ENCODE data around the gene NABP2. TPM values are rescaled to one million over a fixed set of nuclear protein-coding genes. Genes with fewer than 3 reads are reported as not detected.

The NABP2 gene
- total RNA-seq, 1 donor from 2014 or later = 40.5 TPM

- TF ChIP-seq, protein P1, sequence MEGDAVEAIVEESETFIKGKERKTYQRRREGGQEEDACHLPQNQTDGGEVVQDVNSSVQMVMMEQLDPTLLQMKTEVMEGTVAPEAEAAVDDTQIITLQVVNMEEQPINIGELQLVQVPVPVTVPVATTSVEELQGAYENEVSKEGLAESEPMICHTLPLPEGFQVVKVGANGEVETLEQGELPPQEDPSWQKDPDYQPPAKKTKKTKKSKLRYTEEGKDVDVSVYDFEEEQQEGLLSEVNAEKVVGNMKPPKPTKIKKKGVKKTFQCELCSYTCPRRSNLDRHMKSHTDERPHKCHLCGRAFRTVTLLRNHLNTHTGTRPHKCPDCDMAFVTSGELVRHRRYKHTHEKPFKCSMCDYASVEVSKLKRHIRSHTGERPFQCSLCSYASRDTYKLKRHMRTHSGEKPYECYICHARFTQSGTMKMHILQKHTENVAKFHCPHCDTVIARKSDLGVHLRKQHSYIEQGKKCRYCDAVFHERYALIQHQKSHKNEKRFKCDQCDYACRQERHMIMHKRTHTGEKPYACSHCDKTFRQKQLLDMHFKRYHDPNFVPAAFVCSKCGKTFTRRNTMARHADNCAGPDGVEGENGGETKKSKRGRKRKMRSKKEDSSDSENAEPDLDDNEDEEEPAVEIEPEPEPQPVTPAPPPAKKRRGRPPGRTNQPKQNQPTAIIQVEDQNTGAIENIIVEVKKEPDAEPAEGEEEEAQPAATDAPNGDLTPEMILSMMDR (IDR thresholded peaks at IDR 0.05; ENCODE audit: insufficient read depth, low read length, severe bottlenecking) = no peak
- DNase-seq (ENCODE audit: low read depth) (peak; percentile 34), FAIRE-seq (no peak)
- Histone ChIP-seq H3K4me3 (ENCODE audit: low read depth, low read length) (peak overlapping the region; percentile 92), H3K27me3 (ENCODE audit: control insufficient read depth, insufficient read depth, low read length) (no peaks in the 10 kb centered on the region), H3K36me3 (ENCODE audit: control insufficient read depth, insufficient read depth, low read length) (peaks cover 4% of the 10 kb centered on the region)
Observed at GRCh38 chr12:56220611-56221231, 3.4 kb upstream of the NABP2 start.

DNA sequence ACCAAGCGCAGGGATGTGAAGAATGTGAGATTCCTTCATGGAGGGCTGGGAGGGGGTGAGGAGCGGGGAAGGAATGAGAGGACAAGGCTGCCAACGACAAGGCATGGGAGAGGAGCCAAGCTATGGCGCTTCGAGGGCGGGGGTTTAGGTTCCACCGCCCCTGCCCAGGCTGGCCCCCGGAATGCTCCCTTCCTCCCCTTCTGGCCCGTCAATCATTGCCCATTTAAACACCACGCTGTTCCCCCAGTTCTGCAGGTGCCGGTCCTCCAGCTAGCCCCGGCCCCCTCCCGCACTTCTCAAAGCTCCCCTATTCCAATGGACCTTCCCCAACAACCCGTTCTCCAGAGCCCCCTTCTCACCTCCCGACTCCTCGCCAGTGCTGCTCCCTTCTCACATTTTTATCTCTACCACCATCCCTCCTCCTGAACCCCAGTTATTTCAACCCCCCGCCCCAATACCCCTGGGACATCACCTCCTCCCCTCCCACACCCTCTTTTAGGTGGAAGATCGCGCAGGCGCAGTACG, 2.8 kb upstream of the NABP2 start:
- no peaks in the 10 kb centered on the region for H3K27me3 ChIP-seq (ENCODE audit: control insufficient read depth, insufficient read depth, low read length)
- H3K4me3 ChIP-seq (ENCODE audit: low read depth, low read length) = peak overlapping the region; percentile 92
- DNase-seq (ENCODE audit: low read depth) (peak; percentile 23), FAIRE-seq (no peak)
- peaks cover 4% of the 10 kb centered on the region for H3K36me3 ChIP-seq (ENCODE audit: control insufficient read depth, insufficient read depth, low read length)
- TF ChIP-seq, protein P1 (IDR thresholded peaks at IDR 0.05; ENCODE audit: insufficient read depth, low read length, severe bottlenecking) = no peak

GRCh38 chr12:56221757-56222530, 2.2 kb upstream of the NABP2 start, which contains the start of gene RNF41:
Gene RNF41 (minus strand): TSS chr12:56221922. CDS start chr12:56214047, 7,875 bp downstream.
- FAIRE-seq (no peak), DNase-seq (ENCODE audit: low read depth) (peak; percentile 93)
- Histone ChIP-seq H3K27me3 (ENCODE audit: control insufficient read depth, insufficient read depth, low read length) (no peaks in the 10 kb centered on the region), H3K36me3 (ENCODE audit: control insufficient read depth, insufficient read depth, low read length) (peaks cover 2% of the 10 kb centered on the region), H3K4me3 (ENCODE audit: low read depth, low read length) (peak within 1 kb of the TSS; percentile 92)
- TF ChIP-seq, protein P1 (IDR thresholded peaks at IDR 0.05; ENCODE audit: insufficient read depth, low read length, severe bottlenecking) = peak; percentile 8

- Histone ChIP-seq H3K36me3 (ENCODE audit: control insufficient read depth, insufficient read depth, low read length) (peaks cover 2% of the 10 kb centered on the region), H3K4me3 (ENCODE audit: low read depth, low read length) (peak overlapping the region; percentile 92), H3K27me3 (ENCODE audit: control insufficient read depth, insufficient read depth, low read length) (no peaks in the 10 kb centered on the region)
- FAIRE-seq (no peak), DNase-seq (ENCODE audit: low read depth) (peak; percentile 16)
- TF ChIP-seq, protein P1 (IDR thresholded peaks at IDR 0.05; ENCODE audit: insufficient read depth, low read length, severe bottlenecking) = no peak
Observed at GRCh38 chr12:56222531-56222895, 1.6 kb upstream of the NABP2 start.

DNA sequence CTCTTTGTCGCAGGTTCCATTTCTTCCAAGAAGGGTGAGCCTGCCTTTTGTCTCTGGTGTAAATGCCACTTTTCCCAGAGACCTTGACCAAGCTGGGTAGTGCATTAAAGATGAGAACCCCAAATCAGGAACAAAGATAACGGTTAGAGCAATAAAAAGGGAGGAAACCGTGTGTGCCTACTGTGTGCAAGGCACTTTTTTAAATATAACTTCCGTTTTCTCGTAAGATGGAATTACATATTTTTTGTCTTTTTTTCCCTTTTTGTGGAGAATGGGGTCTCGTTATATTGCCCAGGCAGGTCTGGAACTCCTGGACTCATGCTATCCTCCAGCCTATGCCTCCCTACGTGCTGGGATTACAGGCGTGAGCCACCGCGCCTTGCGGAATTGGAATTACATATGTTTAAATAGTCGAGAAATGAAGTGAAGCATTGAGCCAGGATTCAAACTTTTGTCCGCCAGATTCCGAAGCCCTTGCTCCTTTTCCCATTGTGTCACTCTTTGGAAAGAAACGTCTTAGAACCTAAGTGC, 506 bp upstream of the NABP2 start:
- no peak for DNase-seq (ENCODE audit: low read depth)
- Histone ChIP-seq H3K36me3 (ENCODE audit: control insufficient read depth, insufficient read depth, low read length) (peaks cover 2% of the 10 kb centered on the region), H3K27me3 (ENCODE audit: control insufficient read depth, insufficient read depth, low read length) (no peaks in the 10 kb centered on the region), H3K4me3 (ENCODE audit: low read depth, low read length) (peak overlapping the region; percentile 9)
- TF ChIP-seq, protein P1 (IDR thresholded peaks at IDR 0.05; ENCODE audit: insufficient read depth, low read length, severe bottlenecking) = no peak
- no peak for FAIRE-seq
